HS-27A (cell line): ENCODE results near the gene IVNS1ABP.
"Not testable (repeated sequence)": the region's sequence is repeated elsewhere in the genome, so short reads cannot be mapped to it uniquely, and the experiment has no call there.

Experiments used
- DNase-seq: peaks from one replicate; pipeline ENCODE4 v3.0.0-alpha.2; 2012; ENCODE audit warnings: low read depth, missing footprints

Gene IVNS1ABP

DNA sequence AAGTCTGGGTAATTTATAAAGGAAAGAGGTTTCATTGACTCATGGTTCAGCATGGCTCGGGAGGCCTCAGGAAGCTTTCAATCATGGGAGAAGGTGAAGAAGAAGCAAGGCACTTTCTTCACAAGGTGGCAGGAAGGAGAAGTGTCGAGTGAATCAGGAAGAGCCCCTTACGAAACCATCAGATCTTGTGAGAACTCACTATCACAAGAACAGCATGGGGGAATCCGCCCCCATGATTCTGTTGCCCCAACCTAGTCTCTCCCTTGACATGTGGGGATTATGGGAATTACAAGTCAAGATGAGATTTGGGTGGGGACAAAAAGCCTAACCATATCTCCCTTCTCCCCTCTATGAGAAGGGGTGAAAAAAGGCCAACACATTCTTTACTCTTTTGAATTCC, 11.2 kb upstream of the IVNS1ABP start:
- no peak for DNase-seq

GRCh38 chr1:185325413-185325812, 8.4 kb upstream of the IVNS1ABP start:
- DNase-seq, result no peak

GRCh38 chr1:185324118-185324517, 7.1 kb upstream of the IVNS1ABP start:
- no peak for DNase-seq

GRCh38 chr1:185322636-185323035, 5.6 kb upstream of the IVNS1ABP start:
- no peak for DNase-seq

DNA sequence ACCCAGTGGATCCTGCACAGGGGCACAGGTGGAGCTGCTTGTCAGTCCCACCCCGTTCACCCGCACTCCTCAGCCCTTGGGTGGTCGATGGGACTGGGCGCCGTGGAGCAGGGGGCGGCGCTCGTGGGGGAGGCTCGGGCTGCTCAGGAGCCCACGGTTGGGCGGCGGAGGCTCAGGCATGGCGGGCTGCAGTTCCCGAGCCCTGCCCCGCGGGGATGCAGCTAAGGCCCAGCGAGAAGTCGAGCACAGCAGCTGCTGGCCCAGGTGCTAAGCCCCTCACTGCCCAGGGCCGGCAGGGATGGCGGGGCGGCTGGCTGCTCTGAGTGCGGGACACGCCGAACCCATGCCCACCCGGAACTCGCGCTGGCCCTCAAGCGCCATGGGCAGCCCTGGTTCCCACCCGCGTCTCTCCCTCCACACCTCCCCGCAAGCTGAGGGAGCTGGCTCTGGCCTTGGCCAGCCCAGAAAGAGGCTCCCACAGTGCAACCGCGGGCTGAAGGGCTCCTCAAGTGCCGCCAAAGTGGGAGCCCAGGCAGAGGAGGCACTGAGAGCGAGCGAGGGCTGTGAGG, 4.7 kb upstream of the IVNS1ABP start:
- DNase-seq, result not testable (repeated sequence)

- DNase-seq, result not testable (repeated sequence)
These were observed 4.1 kb upstream of the IVNS1ABP start for GRCh38 chr1:185321104-185321503.

DNA sequence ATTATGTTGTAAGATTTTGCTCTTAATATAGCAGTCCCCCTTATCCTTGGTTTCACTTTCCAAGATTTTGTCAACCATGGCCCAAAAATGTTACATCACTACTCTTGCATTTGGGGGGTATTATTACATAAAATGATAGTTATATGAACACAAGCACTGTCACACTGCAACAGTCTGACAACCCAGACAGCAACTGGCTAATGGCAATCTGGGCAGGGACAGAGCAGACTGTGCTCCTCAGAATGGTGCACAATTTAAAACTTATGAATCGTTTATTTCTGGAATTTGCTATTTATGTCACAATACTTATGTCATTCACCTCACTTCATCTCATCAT, 2.1 kb upstream of the IVNS1ABP start:
- DNase-seq, result no peak

- DNase-seq, result no peak
These were observed 1.5 kb upstream of the IVNS1ABP start for GRCh38 chr1:185318431-185319138.

- DNase-seq, result no peak
These were observed 855 bp upstream of the IVNS1ABP start for GRCh38 chr1:185317886-185318310.

- peak; percentile 57 for DNase-seq
These were observed 645 bp downstream of the IVNS1ABP start for GRCh38 chr1:185316163-185317033.

GRCh38 chr1:185315445-185316071, 1.5 kb downstream of the IVNS1ABP start:
- DNase-seq, result no peak

GRCh38 chr1:185314411-185314810, 2.6 kb downstream of the IVNS1ABP start:
- DNase-seq, result no peak

DNA sequence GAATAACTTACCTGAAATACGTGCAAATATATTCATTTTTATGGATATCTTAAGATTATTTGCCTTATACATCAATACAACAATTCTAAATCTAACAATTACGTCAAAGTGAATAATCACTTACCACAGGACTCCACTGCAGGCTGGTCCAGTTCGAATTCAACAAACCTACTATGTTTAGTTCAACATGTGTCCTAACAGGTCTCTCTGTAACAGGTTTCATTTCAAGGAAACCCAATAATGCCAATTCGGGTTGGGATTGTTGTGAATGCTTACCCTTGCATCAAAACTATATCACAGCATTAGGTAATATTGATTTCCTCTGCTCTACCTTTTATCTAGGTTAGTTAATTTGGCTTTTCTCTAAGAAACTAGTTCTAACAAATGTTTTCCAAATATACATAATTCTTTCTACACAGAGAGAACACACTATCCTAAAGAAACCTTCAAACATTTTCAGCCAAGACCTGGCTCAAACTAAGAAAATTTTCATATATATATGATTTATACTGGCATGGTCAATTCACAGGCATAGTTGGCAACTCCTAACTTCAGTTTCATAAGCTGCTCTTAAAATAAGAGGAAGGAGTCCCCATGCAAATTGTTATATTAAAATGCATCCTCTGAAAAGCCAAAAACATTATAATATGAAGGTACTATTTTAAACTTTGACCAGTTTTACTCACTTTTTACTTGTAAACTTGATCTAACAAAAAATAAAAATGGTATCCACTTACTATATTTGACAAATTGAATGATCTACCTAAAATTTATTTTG, 4.5 kb downstream of the IVNS1ABP start:
- DNase-seq, result no peak

- DNase-seq, result no peak
These were observed 5.3 kb downstream of the IVNS1ABP start for GRCh38 chr1:185311589-185312225.

GRCh38 chr1:185309566-185309965, 7.5 kb downstream of the IVNS1ABP start:
- no peak for DNase-seq

GRCh38 chr1:185308126-185308525, 8.9 kb downstream of the IVNS1ABP start:
- no peak for DNase-seq

DNA sequence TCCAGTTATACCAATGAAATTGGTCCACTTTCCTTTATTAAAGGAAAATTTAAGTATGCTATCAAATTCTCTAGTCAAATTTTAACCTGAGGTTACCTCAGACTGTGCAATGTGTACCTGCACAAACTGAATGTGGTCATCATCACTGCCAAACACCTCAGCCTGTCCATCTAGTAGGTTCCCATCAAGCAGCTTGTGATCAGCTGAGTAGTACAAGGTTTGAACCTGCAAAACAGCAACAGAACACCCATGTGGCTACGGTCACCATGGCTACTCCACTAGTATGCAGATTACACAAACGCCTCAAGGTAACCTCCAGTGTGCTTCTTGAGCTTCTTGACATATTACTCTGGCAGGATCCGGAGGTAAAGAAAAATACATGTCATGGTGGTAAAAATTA, 11.6 kb downstream of the IVNS1ABP start:
- DNase-seq, result no peak

- no peak for DNase-seq
These were observed 16.9 kb downstream of the IVNS1ABP start for GRCh38 chr1:185300152-185300551.

GRCh38 chr1:185297982-185298381, 19.1 kb downstream of the IVNS1ABP start:
- no peak for DNase-seq

DNA sequence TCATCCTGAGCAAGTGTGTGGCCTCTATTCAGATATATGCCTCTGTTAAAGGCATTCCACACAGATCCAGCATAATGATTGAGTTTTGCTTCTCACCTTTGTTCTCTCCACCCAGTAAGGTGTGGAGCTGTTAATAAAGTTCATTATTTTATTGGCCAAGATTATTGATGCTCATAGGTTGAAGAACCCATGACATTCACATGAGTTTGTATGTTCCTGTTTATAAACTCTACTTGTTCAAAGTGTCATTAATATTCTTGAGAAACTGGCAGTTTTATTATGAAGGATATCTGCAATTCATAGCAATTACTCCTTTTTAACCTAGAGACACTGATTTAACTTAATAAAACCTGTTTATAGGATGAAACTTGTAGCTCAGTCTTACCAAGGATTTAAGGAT, 22.0 kb downstream of the IVNS1ABP start:
- DNase-seq, result no peak

GRCh38 chr1:185293967-185294542, 23.0 kb downstream of the IVNS1ABP start:
- DNase-seq, result no peak
